ENCODE measurements around the gene HOXA11. TPM values are rescaled to one million over a fixed set of nuclear protein-coding genes. Genes with fewer than 3 reads are reported as not detected.
A peak's percentile ranks its signal among the peaks of the same experiment; 100 is the strongest.

The HOXA11 gene
- total RNA-seq, 1 donor from 2014 or later, result 9.8 TPM

- Histone ChIP-seq H3K27ac (no peak overlapping the region), H3K27me3 (no peaks in the 10 kb centered on the region), H3K36me3 (no peaks in the 10 kb centered on the region), H3K9me3 (no peaks in the 10 kb centered on the region), H3K4me3 (no peak overlapping the region), H3K4me1 (peaks cover 16% of the 10 kb centered on the region)
- no peak for TF ChIP-seq CTCF (IDR thresholded peaks at IDR 0.05)
- TF ChIP-seq POLR2AphosphoS5 (IDR thresholded peaks at IDR 0.05; ENCODE audit: insufficient read depth in 1 of 2, low read depth in 1 of 2), result no peak
- no peak for TF ChIP-seq POLR2A (IDR thresholded peaks at IDR 0.05)
- no peak for DNase-seq (ENCODE audit: extremely low spot score in 2 of 2)
- intact Hi-C loops (cut with DNase I), result no loop called here
Measured at GRCh38 chr7:27132214-27132613, 52.8 kb downstream of the HOXA11 start.

- Histone ChIP-seq H3K27me3 (no peaks in the 10 kb centered on the region), H3K27ac (peak overlapping the region; percentile 65), H3K9me3 (no peaks in the 10 kb centered on the region), H3K4me1 (peaks cover 16% of the 10 kb centered on the region), H3K4me3 (peak overlapping the region; percentile 60 to 86), H3K36me3 (no peaks in the 10 kb centered on the region)
- intact Hi-C loops (cut with DNase I), result no loop called here
- no peak for DNase-seq (ENCODE audit: extremely low spot score in 2 of 2)
- TF ChIP-seq POLR2AphosphoS5 (IDR thresholded peaks at IDR 0.05; ENCODE audit: insufficient read depth in 1 of 2, low read depth in 1 of 2) (no peak), CTCF (IDR thresholded peaks at IDR 0.05) (no peak), POLR2A (IDR thresholded peaks at IDR 0.05) (no peak)
Measured at GRCh38 chr7:27131390-27131819, 53.6 kb downstream of the HOXA11 start.

MicroRNAs encoded within 50 kb of the gene (microRNA counts, 767-probe panel; counts per million panel counts)
- 5,514 to 5,529 counts per million in 2 donors for microRNA hsa-miR-196b-5p

Small RNAs within 50 kb of the gene (microRNA-seq; reads per million reads assigned to microRNA genes)
- gene MIR196B (ENCODE audit: borderline number of aligned reads, borderline replicate concordance), result 6,257 reads per million, percentile 91 among the genes with 10 or more reads in this experiment

Small RNAs within 50 kb of the gene (small RNA-seq; reads per million reads assigned to genes)
- gene AC004080.5, result not detected
- gene RF02140, result not detected
- not detected for gene RF02141

Other genes with a start within 250 kb of the HOXA11 start
- gene HOXA1, start 89.2 kb downstream of the HOXA11 start, total RNA-seq, result 0.74 TPM
- gene HOXA2, start 82.5 kb downstream of the HOXA11 start, total RNA-seq, result 2.0 TPM
- 0.98 TPM for gene HOXA4, start 54.5 kb downstream of the HOXA11 start, total RNA-seq
- gene HOXA5, start 41.6 kb downstream of the HOXA11 start, total RNA-seq, result 6.1 TPM
- 1.7 TPM for gene HOXA6, start 37.5 kb downstream of the HOXA11 start, total RNA-seq
- gene HOXA3, start 32.6 kb downstream of the HOXA11 start, total RNA-seq, result 3.9 TPM
- gene HOXA7, start 28.6 kb downstream of the HOXA11 start, total RNA-seq, result 23.8 TPM
- gene HOXA9, start 19.7 kb downstream of the HOXA11 start, total RNA-seq, result 13.0 TPM
- 19.2 TPM for gene HOXA10, start 10.9 kb downstream of the HOXA11 start, total RNA-seq
- 14.5 TPM for gene HOXA13, start 14.9 kb upstream of the HOXA11 start, total RNA-seq
- gene EVX1, start 57.6 kb upstream of the HOXA11 start, total RNA-seq, result 2.5 TPM

All from vagina (tissue), 2 donors.